Hepatocyte (in vitro differentiated cells): ENCODE measurements around the gene SLC23A2.

ENCODE experiments used
- CTCF ChIP-seq: fragments of 200-600 bp; sonication (generic); IDR thresholded peaks from 2 replicates; pipeline ENCODE4 v1.5.1; 2016; ENCODE audit warnings: antibody characterized with exemption, mild to moderate bottlenecking; ENCODE audit not compliant: poor library complexity
- EZH2 ChIP-seq: fragments of 200-600 bp; sonication (generic); IDR thresholded peaks from 2 replicates; pipeline ENCODE4 v1.6.1; 2016; ENCODE audit warnings: antibody characterized with exemption, mild to moderate bottlenecking, borderline replicate concordance
- EZH2phosphoT487 ChIP-seq: fragments of 200-600 bp; sonication (generic); IDR thresholded peaks from one replicate; pipeline ENCODE4 v1.6.1; 2018; ENCODE audit warnings: antibody characterized with exemption, mild to moderate bottlenecking, low read depth, moderate library complexity; ENCODE audit not compliant: unreplicated experiment, severe bottlenecking

GRCh38 chr20:4999788-5000187 lies 1.5 kb downstream of the SLC23A2 start:
- no peak for TF ChIP-seq CTCF
- no peak for TF ChIP-seq EZH2
- no peak for TF ChIP-seq EZH2phosphoT487
